Activated CD8-positive, alpha-beta T cell treated with anti-CD3 and anti-CD28 coated beads for 36 hours (primary cell): ENCODE data around the gene MEIKIN. TPM values are rescaled to one million over a fixed set of nuclear protein-coding genes. Genes with fewer than 3 reads are reported as not detected.

ENCODE experiments used
- ATAC-seq: fragments of 200-7000 bp; cut with Tn5 transposase; one replicate; pipeline ENCODE4 v1.10.0; 2021; ENCODE audit warnings: mild to moderate bottlenecking, moderate library complexity
- CTCF ChIA-PET: fragments of 350-600 bp; sonication (Branson Sonifier 250); formaldehyde crosslinking; loops from one replicate; lab custom pipeline; 2021; ENCODE audit warnings: antibody characterized with exemption; lab: Charles Lee
- POLR2A ChIA-PET: fragments of 350-600 bp; sonication (Branson Sonifier 250); formaldehyde crosslinking; loops from one replicate; lab custom pipeline; 2021; ENCODE audit warnings: antibody characterized with exemption; lab: Charles Lee
- DNase-seq: peaks from one replicate; pipeline ENCODE4 v3.0.0-alpha.2; 2020
- H3K27ac Mint-ChIP-seq: one replicate; pipeline ENCODE4 v1.8.0; 2021; ENCODE audit warnings: mild to moderate bottlenecking, mixed read lengths
- H3K27me3 Mint-ChIP-seq: one replicate; pipeline ENCODE4 v1.8.0; 2021; ENCODE audit warnings: mixed read lengths
- H3K36me3 Mint-ChIP-seq: one replicate; pipeline ENCODE4 v1.8.0; 2021; ENCODE audit warnings: low read depth, mixed read lengths
- H3K4me1 Mint-ChIP-seq: one replicate; pipeline ENCODE4 v1.8.0; 2021; ENCODE audit warnings: low read depth, mixed read lengths
- H3K4me3 Mint-ChIP-seq: one replicate; pipeline ENCODE4 v1.8.0; 2021; ENCODE audit warnings: mild to moderate bottlenecking, moderate library complexity, mixed read lengths
- H3K9me3 Mint-ChIP-seq: one replicate; pipeline ENCODE4 v1.8.0; 2021; ENCODE audit warnings: mixed read lengths
- CTCF ChIP-seq: fragments of 200-600 bp; IDR thresholded peaks from one replicate; pipeline ENCODE4 v1.8.0; 2022; ENCODE audit warnings: antibody characterized with exemption, mild to moderate bottlenecking
- intact Hi-C: fragments of 100-400 bp; cut with micrococcal nuclease; formaldehyde crosslinking; loops from one replicate; pipeline ENCODE4 v1.10.0; 2022
- total RNA-seq, 2 experiments: library from RNA; stranded (reverse); gene quantifications; one replicate each; pipeline ENCODE4 v1.2.3, GENCODE V29; 2021

Gene MEIKIN
- total RNA-seq, 2 experiments from 2014 or later, result not detected

GRCh38 chr5:131776450-131776849 is 169.0 kb downstream of the MEIKIN start:
- intact Hi-C loops, result no loop called here
- peaks cover 23% of the 10 kb centered on the region for H3K4me1 Mint-ChIP-seq
- no peak overlapping the region for H3K27ac Mint-ChIP-seq
- ChIA-PET CTCF (no interaction called here), POLR2A (no interaction called here)
- peaks cover 6% of the 10 kb centered on the region for H3K36me3 Mint-ChIP-seq
- H3K9me3 Mint-ChIP-seq, result peaks cover under 1% of the 10 kb centered on the region
- ATAC-seq, result no peak
- H3K27me3 Mint-ChIP-seq, result no peaks in the 10 kb centered on the region
- TF ChIP-seq CTCF, result no peak
- H3K4me3 Mint-ChIP-seq, result no peak overlapping the region
- DNase-seq, result no peak

DNA sequence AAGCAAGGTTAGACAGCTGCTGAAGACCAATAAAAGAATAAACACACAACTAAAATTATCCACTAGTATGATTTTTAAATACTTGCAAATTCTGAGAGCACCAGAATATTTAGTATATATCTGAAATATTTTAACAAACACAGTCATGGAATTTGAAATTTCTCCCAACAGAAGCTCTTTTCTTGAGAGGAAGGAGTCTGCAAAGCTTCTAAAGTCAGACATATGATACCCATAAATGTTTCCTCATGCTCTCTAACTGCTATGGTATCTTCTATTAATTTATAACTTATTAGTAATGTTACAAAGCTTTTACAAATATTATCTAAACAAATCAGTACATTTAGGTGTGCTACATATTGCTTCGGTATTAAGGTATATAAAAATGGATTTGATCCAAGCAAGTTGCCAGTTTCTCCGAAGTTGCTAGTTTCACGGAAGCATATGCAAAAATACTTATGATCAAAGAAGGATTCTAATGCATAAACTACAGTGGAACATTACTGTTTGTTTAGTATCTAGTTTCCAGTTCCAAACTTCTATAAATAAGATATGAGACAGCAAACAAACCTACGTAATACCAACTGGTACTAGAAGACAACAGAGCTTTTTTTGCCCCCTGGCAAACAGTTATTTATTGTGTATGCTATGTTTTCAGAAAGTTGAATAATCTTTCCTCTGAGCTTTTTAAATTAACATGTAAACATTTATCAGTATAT is 170.7 kb downstream of the MEIKIN start:
- H3K9me3 Mint-ChIP-seq, result no peaks in the 10 kb centered on the region
- peaks cover 20% of the 10 kb centered on the region for H3K4me1 Mint-ChIP-seq
- H3K36me3 Mint-ChIP-seq, result peaks cover 2% of the 10 kb centered on the region
- intact Hi-C loops, result no loop called here
- ATAC-seq (no peak), DNase-seq (no peak)
- CTCF ChIA-PET, result interaction anchor here (1.4 kb wide), 2 partner anchors 11 to 185 kb away, joined by 4 to 5 read pairs; no protein-coding TSS in a partner anchor
- no peak overlapping the region for H3K4me3 Mint-ChIP-seq
- H3K27me3 Mint-ChIP-seq, result no peaks in the 10 kb centered on the region
- TF ChIP-seq CTCF, result no peak
- H3K27ac Mint-ChIP-seq, result no peak overlapping the region
- POLR2A ChIA-PET, result no interaction called here

DNA sequence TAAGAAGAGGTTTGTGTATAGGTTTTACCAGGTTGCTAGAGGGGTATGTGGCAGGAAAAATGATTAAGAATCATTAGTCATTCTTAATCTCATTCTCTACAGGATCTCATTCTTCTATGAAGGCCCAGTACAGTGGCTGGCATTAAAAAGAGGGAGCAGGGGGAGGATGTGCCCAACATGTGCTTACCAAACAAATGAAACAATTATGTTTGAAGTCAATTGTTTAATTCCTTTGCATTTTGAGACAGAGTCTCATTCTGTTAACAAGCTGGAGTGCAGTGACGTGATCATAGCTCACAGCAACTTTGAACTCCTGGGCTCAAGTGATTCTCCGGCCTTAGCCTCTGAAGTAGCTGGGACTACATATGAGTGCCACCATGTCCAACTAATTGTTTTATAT is 171.7 kb downstream of the MEIKIN start:
- H3K4me1 Mint-ChIP-seq, result peaks cover 23% of the 10 kb centered on the region
- intact Hi-C loops, result no loop called here
- CTCF ChIA-PET, result interaction anchor here (1.0 to 1.4 kb wide), 2 partner anchors 12 to 184 kb away, joined by 4 to 5 read pairs; no protein-coding TSS in a partner anchor
- no peak overlapping the region for H3K4me3 Mint-ChIP-seq
- TF ChIP-seq CTCF, result no peak
- peaks cover 2% of the 10 kb centered on the region for H3K36me3 Mint-ChIP-seq
- no peaks in the 10 kb centered on the region for H3K9me3 Mint-ChIP-seq
- no peaks in the 10 kb centered on the region for H3K27me3 Mint-ChIP-seq
- POLR2A ChIA-PET, result interaction anchor here (1.9 kb wide), 1 partner anchor 23 kb away, joined by 4 read pairs; the partner anchor contains the start of gene FNIP1
- H3K27ac Mint-ChIP-seq, result no peak overlapping the region
- ATAC-seq, result no peak
- no peak for DNase-seq

DNA sequence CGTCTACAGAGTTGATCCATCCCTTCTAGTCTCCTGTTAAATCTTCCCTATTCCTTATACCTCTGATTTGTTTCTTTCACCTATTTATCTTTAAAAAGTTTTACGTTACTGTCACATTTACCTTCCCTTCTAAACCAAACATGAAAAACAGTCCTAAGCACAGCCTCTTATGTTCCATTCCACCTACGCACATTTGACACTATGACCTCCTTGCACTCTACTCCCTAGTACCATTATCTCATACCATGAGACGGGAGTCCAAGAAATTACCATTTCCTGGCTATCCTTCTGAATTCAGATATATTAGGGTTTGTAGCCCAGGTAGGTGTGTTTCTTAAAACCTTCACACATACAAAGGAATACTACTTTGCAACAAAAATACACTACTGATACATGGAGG is 173.8 kb downstream of the MEIKIN start:
- Mint-ChIP-seq H3K27me3 (no peaks in the 10 kb centered on the region), H3K4me3 (no peak overlapping the region), H3K27ac (no peak overlapping the region), H3K9me3 (peaks cover 2% of the 10 kb centered on the region), H3K4me1 (peaks cover 17% of the 10 kb centered on the region), H3K36me3 (no peaks in the 10 kb centered on the region)
- no peak for DNase-seq
- no peak for TF ChIP-seq CTCF
- ATAC-seq, result no peak
- CTCF ChIA-PET, result no interaction called here
- intact Hi-C loops, result no loop called here
- POLR2A ChIA-PET, result no interaction called here

- ChIA-PET CTCF (no interaction called here), POLR2A (no interaction called here)
- H3K4me3 Mint-ChIP-seq, result no peak overlapping the region
- peaks cover 3% of the 10 kb centered on the region for H3K9me3 Mint-ChIP-seq
- TF ChIP-seq CTCF, result no peak
- ATAC-seq (no peak), DNase-seq (no peak)
- intact Hi-C loops, result no loop called here
- H3K27ac Mint-ChIP-seq, result no peak overlapping the region
- no peaks in the 10 kb centered on the region for H3K27me3 Mint-ChIP-seq
- peaks cover 17% of the 10 kb centered on the region for H3K4me1 Mint-ChIP-seq
- peaks cover 6% of the 10 kb centered on the region for H3K36me3 Mint-ChIP-seq
Observed at GRCh38 chr5:131769961-131770360, 175.5 kb downstream of the MEIKIN start.
